ENCODE results near the gene TNFRSF19. TPM values are rescaled to one million over a fixed set of nuclear protein-coding genes. Genes with fewer than 3 reads are reported as not detected.
"Not testable (repeated sequence)": the region's sequence is repeated elsewhere in the genome, so short reads cannot be mapped to it uniquely, and the experiment has no call there.

TNFRSF19 gene
- total RNA-seq, 1 donor from 2014 or later: 41.6 TPM

- DNase-seq (peak; percentile 30), ATAC-seq (peak; percentile 65)
- intact Hi-C loops (cut with micrococcal nuclease): no loop called here
These were observed 102.4 kb downstream of the TNFRSF19 start for GRCh38 chr13:23672616-23673015.

GRCh38 chr13:23673354-23673753 lies 103.1 kb downstream of the TNFRSF19 start:
- DNase-seq (no peak), ATAC-seq (peak; percentile 80)
- intact Hi-C loops (cut with micrococcal nuclease): no loop called here

GRCh38 chr13:23673867-23674605 lies 103.8 kb downstream of the TNFRSF19 start:
- no peak for ATAC-seq

GRCh38 chr13:23674795-23675640 lies 104.8 kb downstream of the TNFRSF19 start:
- intact Hi-C loops (cut with micrococcal nuclease): no loop called here
- ATAC-seq (no peak), DNase-seq (no peak)

More at GRCh38 chr13:23673867-23674605, 103.8 kb downstream of the TNFRSF19 start:
- intact Hi-C loops (cut with micrococcal nuclease): no loop called here
- DNase-seq: no peak

GRCh38 chr13:23677679-23678288 lies 107.6 kb downstream of the TNFRSF19 start:
- ATAC-seq; intact Hi-C loops (cut with micrococcal nuclease): not testable (repeated sequence)

GRCh38 chr13:23678795-23679194 lies 108.6 kb downstream of the TNFRSF19 start:
- DNase-seq: no peak
- intact Hi-C loops (cut with micrococcal nuclease): no loop called here
- ATAC-seq: no peak

More at GRCh38 chr13:23677679-23678288, 107.6 kb downstream of the TNFRSF19 start:
- DNase-seq: peak; percentile 29

GRCh38 chr13:23679220-23679619 lies 109.0 kb downstream of the TNFRSF19 start:
- no peak for DNase-seq
- ATAC-seq: no peak
- intact Hi-C loops (cut with micrococcal nuclease): no loop called here

GRCh38 chr13:23680845-23681669 lies 110.8 kb downstream of the TNFRSF19 start:
- no peak for DNase-seq
- intact Hi-C loops (cut with micrococcal nuclease): no loop called here
- ATAC-seq: peak; percentile 59

- no peak for ATAC-seq
- intact Hi-C loops (cut with micrococcal nuclease): no loop called here
These were observed 112.9 kb downstream of the TNFRSF19 start for GRCh38 chr13:23683084-23683483.

GRCh38 chr13:23684647-23685046 lies 114.4 kb downstream of the TNFRSF19 start:
- ATAC-seq: no peak
- DNase-seq: no peak
- intact Hi-C loops (cut with micrococcal nuclease): no loop called here

More at GRCh38 chr13:23683084-23683483, 112.9 kb downstream of the TNFRSF19 start:
- no peak for DNase-seq

- DNase-seq (no peak), ATAC-seq (no peak)
- intact Hi-C loops (cut with micrococcal nuclease): no loop called here
These were observed 115.2 kb downstream of the TNFRSF19 start for GRCh38 chr13:23685416-23685815.

- ATAC-seq (no peak), DNase-seq (no peak)
- intact Hi-C loops (cut with micrococcal nuclease): no loop called here
These were observed 116.7 kb downstream of the TNFRSF19 start for GRCh38 chr13:23686948-23687347.

GRCh38 chr13:23687614-23688013 lies 117.4 kb downstream of the TNFRSF19 start:
- ATAC-seq: no peak
- no peak for DNase-seq
- intact Hi-C loops (cut with micrococcal nuclease): no loop called here

- intact Hi-C loops (cut with micrococcal nuclease): no loop called here
- DNase-seq (no peak), ATAC-seq (no peak)
These were observed 118.1 kb downstream of the TNFRSF19 start for GRCh38 chr13:23688336-23688735.

GRCh38 chr13:23690668-23691067 lies 120.5 kb downstream of the TNFRSF19 start:
- ATAC-seq (peak; percentile 25), DNase-seq (no peak)
- intact Hi-C loops (cut with micrococcal nuclease): no loop called here

- intact Hi-C loops (cut with micrococcal nuclease): no loop called here
- no peak for ATAC-seq
- no peak for DNase-seq
These were observed 122.6 kb downstream of the TNFRSF19 start for GRCh38 chr13:23692816-23693215.

GRCh38 chr13:23695196-23695595 lies 125.0 kb downstream of the TNFRSF19 start:
- ATAC-seq: peak; percentile 7
- no peak for DNase-seq
- intact Hi-C loops (cut with micrococcal nuclease): no loop called here

GRCh38 chr13:23695711-23696464 lies 125.7 kb downstream of the TNFRSF19 start:
- ATAC-seq (peak; percentile 81), DNase-seq (peak; percentile 73)
- intact Hi-C loops (cut with micrococcal nuclease): no loop called here

Measured in left ventricle myocardium superior (tissue), 1 donor.